H7 (cell line): Measurements from ENCODE around the gene RNF213. TPM values are rescaled to one million over a fixed set of nuclear protein-coding genes. Genes with fewer than 3 reads are reported as not detected.

Experiments
- DNase-seq: peaks from one replicate; pipeline ENCODE4 v3.0.0; 2012
- H3K27me3 ChIP-seq: 2 replicates; pipeline ENCODE4 v1.6.0; 2011; ENCODE audit warnings: mild to moderate bottlenecking, low read length; ENCODE audit not compliant: control insufficient read depth, insufficient read depth
- H3K36me3 ChIP-seq: replicated peaks from 2 replicates; pipeline ENCODE4 v1.5.1; 2011; ENCODE audit warnings: low read length; ENCODE audit not compliant: control insufficient read depth, insufficient read depth
- H3K4me3 ChIP-seq: 2 replicates; pipeline ENCODE4 v1.5.1; 2011; ENCODE audit warnings: low read depth, mild to moderate bottlenecking, control low read depth, low read length, moderate library complexity; ENCODE audit not compliant: insufficient read depth
- total RNA-seq: library from RNA; depleted of rRNA; stranded (reverse); fragments of >200 nt; shearing (Covaris generic); gene quantifications from 2 replicates; pipeline ENCODE4 v1.2.3, GENCODE V29; 2014

The RNF213 gene
- total RNA-seq, 1 experiment from 2014 or later = 29.4 TPM

DNA sequence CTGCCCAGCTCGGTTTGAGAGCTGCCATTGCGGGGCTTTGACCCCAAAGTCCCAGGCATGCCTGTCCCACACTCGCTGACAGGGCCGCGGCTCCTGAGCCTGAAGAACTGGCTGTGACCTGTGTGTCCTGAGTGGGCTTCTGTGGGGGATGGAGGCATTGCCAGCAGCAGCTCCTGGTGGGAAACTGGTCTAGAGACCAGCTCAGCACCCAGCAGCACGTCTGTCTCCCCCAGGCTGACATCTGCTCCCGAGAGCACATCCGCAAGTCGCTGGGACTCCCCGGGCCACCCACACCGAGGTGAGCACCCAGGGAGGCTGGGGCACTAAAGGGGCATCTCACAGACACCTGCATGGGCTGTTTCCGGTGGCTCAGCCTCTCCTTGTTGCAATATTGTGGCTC is 167.7 kb downstream of the RNF213 start:
- Histone ChIP-seq H3K36me3 (no peaks in the 10 kb centered on the region), H3K27me3 (no peaks in the 10 kb centered on the region), H3K4me3 (no peak overlapping the region)
- peak; percentile 46 for DNase-seq

GRCh38 chr17:80428796-80429195 is 168.1 kb downstream of the RNF213 start:
- Histone ChIP-seq H3K27me3 (no peaks in the 10 kb centered on the region), H3K36me3 (no peaks in the 10 kb centered on the region), H3K4me3 (no peak overlapping the region)
- DNase-seq = peak; percentile 47

DNA sequence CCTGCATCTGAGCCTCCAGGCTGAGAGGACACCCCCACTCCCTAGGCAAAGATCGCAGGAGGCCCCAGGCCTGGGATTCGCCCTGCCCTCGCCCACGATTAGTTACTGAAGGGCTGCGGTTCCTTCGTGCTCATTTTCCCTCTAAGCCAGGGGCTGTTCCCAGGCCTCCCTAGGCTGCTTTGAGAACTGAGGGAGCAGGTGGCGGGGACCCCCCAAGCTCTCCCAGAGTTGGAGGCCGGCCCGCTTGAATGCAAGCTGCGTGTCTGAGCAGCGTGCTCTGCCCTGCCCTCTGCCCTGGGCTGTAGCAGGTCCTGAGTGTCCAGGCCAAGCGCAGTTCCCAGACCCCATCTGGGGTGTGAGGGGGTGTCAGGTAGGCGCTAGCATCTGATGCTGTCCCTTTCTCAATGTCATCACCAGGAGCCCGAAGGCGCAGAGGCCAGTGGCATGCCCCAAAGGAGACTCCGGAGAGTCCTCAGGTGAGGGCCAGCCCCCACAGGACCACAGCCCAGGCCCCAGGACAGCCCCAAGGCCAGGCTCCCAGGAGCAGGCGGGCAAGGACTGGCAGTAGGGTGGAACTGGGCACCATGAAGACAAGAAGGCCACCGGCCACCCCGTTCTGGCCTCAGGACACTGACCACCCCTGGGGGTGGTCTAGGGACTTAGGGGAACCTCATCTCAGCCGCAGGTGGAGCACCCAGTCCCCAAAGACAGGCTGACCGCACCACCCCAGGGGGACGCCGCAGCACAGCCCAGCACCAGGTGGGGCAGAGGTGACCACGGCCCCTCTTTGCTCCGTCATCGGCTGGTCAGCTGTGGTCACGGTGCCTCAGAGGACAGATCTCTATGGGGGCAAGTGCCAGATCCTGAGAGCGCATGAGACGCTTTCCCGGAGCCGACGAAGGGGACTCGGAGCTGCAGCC is 169.0 kb downstream of the RNF213 start:
- no peak for DNase-seq
- Histone ChIP-seq H3K27me3 (no peaks in the 10 kb centered on the region), H3K4me3 (no peak overlapping the region), H3K36me3 (no peaks in the 10 kb centered on the region)

GRCh38 chr17:80430446-80431245 is 170.0 kb downstream of the RNF213 start:
- Histone ChIP-seq H3K36me3 (no peaks in the 10 kb centered on the region), H3K4me3 (no peak overlapping the region), H3K27me3 (no peaks in the 10 kb centered on the region)
- no peak for DNase-seq

DNA sequence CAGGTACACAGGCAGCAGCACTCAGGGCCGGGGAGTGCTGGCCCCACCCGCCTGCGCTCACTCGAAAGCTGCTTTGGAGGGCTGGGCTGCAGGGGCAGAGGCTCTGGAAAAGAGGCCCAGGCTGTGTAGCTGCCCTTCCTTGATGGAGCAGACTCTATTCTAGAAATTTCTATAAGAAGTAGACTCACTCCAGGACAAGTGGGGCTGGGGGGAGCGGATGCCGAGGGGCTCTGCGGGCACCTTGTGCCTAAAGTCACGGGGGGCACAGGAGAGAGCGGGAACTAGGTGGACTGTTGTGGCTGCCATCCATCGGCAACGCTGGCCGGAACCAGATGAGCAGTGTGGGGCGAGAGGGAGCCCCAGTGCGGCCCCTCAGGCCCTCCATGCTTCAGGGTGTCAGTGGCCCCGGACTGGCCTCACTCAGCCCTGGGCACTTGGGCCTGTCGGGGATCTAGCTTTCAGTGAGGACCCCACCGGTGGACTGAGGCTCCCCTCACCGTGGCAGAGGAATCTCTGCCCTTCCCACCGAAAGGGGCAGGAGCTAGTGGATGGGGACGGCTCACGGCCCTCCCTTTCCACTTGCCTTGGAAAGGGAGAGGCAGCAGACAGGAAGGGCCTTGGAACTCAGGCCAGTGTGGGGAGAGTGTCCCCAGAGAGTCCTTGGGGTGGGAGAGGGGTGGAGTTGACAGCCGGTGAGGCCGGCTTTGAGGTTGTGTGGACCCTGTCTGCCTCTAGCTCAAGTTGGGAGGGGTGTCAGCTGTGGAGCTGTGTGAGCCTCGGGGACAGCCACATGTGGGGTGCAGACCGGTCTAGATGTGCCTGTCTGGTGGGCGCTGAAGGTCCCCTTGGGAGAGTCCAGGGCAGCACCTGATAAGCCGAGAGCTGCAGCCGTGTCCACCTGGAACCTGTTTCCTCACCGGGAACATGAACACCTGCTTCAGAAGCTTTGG is 170.9 kb downstream of the RNF213 start:
- Histone ChIP-seq H3K27me3 (no peaks in the 10 kb centered on the region), H3K36me3 (no peaks in the 10 kb centered on the region), H3K4me3 (no peak overlapping the region)
- DNase-seq = no peak

DNA sequence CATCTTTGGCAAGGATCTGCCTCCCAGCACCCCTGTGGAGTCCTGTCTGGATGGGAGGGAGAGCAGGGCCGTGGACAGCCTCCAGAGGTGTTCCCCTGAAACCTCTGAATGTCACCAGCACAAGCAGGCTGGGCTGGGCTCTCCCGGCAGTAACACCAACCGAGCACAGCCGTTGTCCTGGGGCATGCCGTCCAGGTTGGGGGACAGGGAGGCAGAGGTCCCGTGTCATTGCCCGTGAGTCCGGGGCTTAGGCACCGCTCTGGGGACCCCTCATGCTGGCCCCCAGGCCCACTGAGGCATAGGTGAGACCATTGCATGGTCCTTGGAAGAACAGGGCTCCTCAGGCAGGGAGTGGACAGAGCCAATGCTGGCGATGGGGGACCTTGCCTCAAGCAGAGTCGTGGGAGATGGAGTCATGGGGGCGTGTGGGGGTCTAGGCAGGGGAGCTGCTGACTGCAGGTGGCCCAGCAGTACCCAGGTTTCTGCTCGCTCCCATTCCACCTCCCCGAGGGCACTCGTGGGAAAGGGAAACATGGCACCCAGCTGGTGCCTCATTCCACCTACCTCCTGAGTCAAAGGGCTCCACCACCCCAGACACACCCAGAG is 171.8 kb downstream of the RNF213 start:
- Histone ChIP-seq H3K4me3 (no peak overlapping the region), H3K36me3 (no peaks in the 10 kb centered on the region), H3K27me3 (no peaks in the 10 kb centered on the region)
- no peak for DNase-seq

DNA sequence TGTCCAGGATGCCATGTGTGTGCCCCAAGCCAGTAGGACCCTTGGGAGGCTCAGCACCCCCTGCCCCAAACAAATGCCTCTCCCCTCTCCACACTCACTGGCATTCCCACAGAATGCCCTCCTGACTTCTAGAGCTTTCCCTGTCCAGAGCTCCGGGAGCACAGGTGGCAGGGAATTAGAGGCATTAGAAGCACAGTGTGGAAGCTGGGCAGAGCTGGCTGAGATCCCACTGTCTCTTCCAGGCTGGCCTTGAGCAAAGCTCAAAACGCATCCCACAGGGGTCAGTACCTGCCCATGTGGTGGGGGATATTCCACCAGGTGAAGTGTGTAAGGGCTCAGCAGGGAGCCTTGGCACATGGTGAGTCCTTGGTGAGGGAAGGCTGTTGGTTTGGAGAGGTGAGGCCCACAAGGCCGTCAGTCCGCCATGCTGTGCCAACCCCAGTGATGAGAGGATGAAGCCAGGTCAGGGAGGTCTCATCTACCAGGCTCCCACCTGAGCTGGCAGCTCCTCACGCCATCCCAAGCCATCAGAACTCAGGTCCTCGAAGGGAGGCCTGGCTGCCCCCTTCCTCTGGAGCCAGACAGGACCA is 172.4 kb downstream of the RNF213 start:
- H3K4me3 ChIP-seq = no peak overlapping the region
- no peak for DNase-seq
- no peaks in the 10 kb centered on the region for H3K36me3 ChIP-seq
- no peaks in the 10 kb centered on the region for H3K27me3 ChIP-seq

DNA sequence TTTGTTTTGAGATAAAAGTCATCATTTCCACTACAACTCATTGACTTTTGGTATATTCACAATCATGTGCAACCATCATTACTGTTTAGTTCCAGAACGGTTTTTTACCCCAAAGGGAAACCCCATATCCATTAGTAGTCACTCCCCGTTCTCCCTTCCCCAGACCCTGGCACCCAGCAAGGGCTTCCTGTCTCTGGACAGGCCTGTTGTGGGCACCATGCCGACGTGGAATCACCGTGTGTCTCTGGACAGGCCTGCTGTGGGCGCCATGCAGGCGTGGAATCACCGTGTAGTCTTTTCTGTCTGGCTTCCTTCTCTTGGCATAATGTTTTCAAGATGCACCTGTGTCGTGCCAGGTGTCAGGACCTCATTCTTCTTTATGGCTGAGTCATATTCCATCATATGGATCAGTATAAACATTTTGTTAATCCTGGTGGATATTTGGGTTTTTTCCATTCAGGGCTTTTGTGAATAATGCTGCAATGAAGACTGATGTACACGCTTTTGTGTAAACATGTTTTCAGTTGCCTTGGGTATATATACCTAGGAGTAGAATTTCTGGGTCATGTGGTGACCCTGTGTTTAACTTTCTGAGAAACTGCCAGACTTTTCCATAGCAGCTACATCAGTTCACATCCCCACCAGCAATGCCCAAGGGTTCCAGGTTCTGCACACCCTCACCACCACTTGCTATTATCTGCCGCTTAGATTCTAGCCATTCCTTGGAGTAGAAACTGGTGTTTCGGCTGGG is 173.4 kb downstream of the RNF213 start:
- Histone ChIP-seq H3K27me3 (no peaks in the 10 kb centered on the region), H3K4me3 (no peak overlapping the region), H3K36me3 (no peaks in the 10 kb centered on the region)
- DNase-seq = no peak

- Histone ChIP-seq H3K27me3 (0 out of 2 replicates have a peak, but pooled peaks cover 2% of the 10 kb centered on the region), H3K36me3 (no peaks in the 10 kb centered on the region), H3K4me3 (no peak overlapping the region)
- no peak for DNase-seq
Observed at GRCh38 chr17:80437532-80437931, 176.9 kb downstream of the RNF213 start.

- DNase-seq = no peak
- no peaks in the 10 kb centered on the region for H3K36me3 ChIP-seq
- H3K4me3 ChIP-seq = no peak overlapping the region
- H3K27me3 ChIP-seq = peaks cover 4% of the 10 kb centered on the region; the same call in 1 of the 2 replicates
Observed at GRCh38 chr17:80438806-80439205, 178.2 kb downstream of the RNF213 start.

GRCh38 chr17:80439499-80439898 is 178.8 kb downstream of the RNF213 start:
- Histone ChIP-seq H3K27me3 (peaks cover 4% of the 10 kb centered on the region; the same call in 1 of the 2 replicates), H3K36me3 (no peaks in the 10 kb centered on the region), H3K4me3 (no peak overlapping the region)
- no peak for DNase-seq

- peak; percentile 99 for DNase-seq
Observed at GRCh38 chr17:80441133-80441578, 180.5 kb downstream of the RNF213 start.

More at GRCh38 chr17:80441133-80441578, 180.5 kb downstream of the RNF213 start:
- Histone ChIP-seq H3K4me3 (no peak overlapping the region), H3K27me3 (peaks cover 4% of the 10 kb centered on the region; the same call in 1 of the 2 replicates), H3K36me3 (no peaks in the 10 kb centered on the region)
